ENCODE data around the gene PRKAR1B.

PRKAR1B gene

GRCh38 chr7:503575-504111 lies 223.4 kb downstream of the PRKAR1B start:
- no peak for DNase-seq

GRCh38 chr7:502296-502695 lies 224.8 kb downstream of the PRKAR1B start:
- no peak for DNase-seq

GRCh38 chr7:501526-501925 lies 225.6 kb downstream of the PRKAR1B start:
- DNase-seq: no peak

- DNase-seq: no peak
These were observed 226.3 kb downstream of the PRKAR1B start for GRCh38 chr7:500521-501420.

- DNase-seq: no peak
These were observed 227.1 kb downstream of the PRKAR1B start for GRCh38 chr7:499853-500485.
